ENCODE measurements around the gene GPR152. TPM values are rescaled to one million over a fixed set of nuclear protein-coding genes. Genes with fewer than 3 reads are reported as not detected.
A peak's percentile ranks its signal among the peaks of the same experiment; 100 is the strongest.

The GPR152 gene
- total RNA-seq, 5 donors from 2014 or later (not counting 1 experiment from before 2014, with no cell fraction given) = 0.19 TPM; not detected in 4

- DNase-seq = no peak
- peaks cover 33 to 48% (median 46%) of the 10 kb centered on the region in 3 donors for H3K4me1 Mint-ChIP-seq
- peaks cover 16 to 48% of the 10 kb centered on the region in 2 experiments for H3K4me1 ChIP-seq (ENCODE audit: control insufficient read depth in 1 of 2, extremely low read depth in 1 of 2, insufficient read depth in 2 of 2, low read length in 2 of 2)
- no peaks in the 10 kb centered on the region for H3K36me3 ChIP-seq (ENCODE audit: control insufficient read depth in 2 of 2, extremely low read depth in 1 of 2, insufficient read depth in 1 of 2, low read length in 1 of 2)
- H3K27me3 Mint-ChIP-seq = no peaks in the 10 kb centered on the region
- H3K4me3 Mint-ChIP-seq = no peak overlapping the region
- H3K27ac ChIP-seq (ENCODE audit: low read length) = no peak overlapping the region
- POLR2A ChIA-PET = no interaction called here
- H3K9me3 Mint-ChIP-seq = no peaks in the 10 kb centered on the region
- CTCF ChIA-PET = interaction anchor here (0.7 kb wide), 2 partner anchors 8 to 23 kb away, joined by 3 to 4 read pairs; partner anchors contain the start of genes CARNS1 (in 1 of the 2) and PPP1CA (in 1 of the 2)
- ATAC-seq (replicated peaks in 1 of 4) = no peak
- H3K4me3 ChIP-seq (ENCODE audit: control insufficient read depth in 1 of 2, extremely low read depth in 1 of 2, low read length in 1 of 2) = no peak overlapping the region
- H3K27me3 ChIP-seq (replicated peaks in 1 of 2; ENCODE audit: control insufficient read depth in 2 of 2, extremely low read depth in 1 of 2, insufficient read depth in 2 of 2, low read length in 1 of 2) = no peaks in the 10 kb centered on the region
- H3K36me3 Mint-ChIP-seq = no peaks in the 10 kb centered on the region
- no peak overlapping the region for H3K27ac Mint-ChIP-seq
- WGBS (ENCODE audit: insufficient coverage) = 92% methylated on average over 29 of the region's 34 CpGs
- H3K9me3 ChIP-seq = no peaks in the 10 kb centered on the region
Observed at GRCh38 chr11:67423891-67424613, 28.5 kb downstream of the GPR152 start.

- H3K4me3 Mint-ChIP-seq = no peak overlapping the region
- WGBS (ENCODE audit: insufficient coverage) = 96% methylated on average over 12 of the region's 13 CpGs
- H3K27me3 Mint-ChIP-seq = no peaks in the 10 kb centered on the region
Observed at GRCh38 chr11:67423466-67423865, 29.1 kb downstream of the GPR152 start.

GRCh38 chr11:67422891-67423290, 29.6 kb downstream of the GPR152 start:
- no peak for ATAC-seq (replicated peaks in 1 of 4)
- H3K27me3 ChIP-seq (replicated peaks in 1 of 2; ENCODE audit: control insufficient read depth in 2 of 2, extremely low read depth in 1 of 2, insufficient read depth in 2 of 2, low read length in 1 of 2) = no peaks in the 10 kb centered on the region
- Mint-ChIP-seq H3K9me3 (no peaks in the 10 kb centered on the region), H3K36me3 (no peaks in the 10 kb centered on the region), H3K4me3 (no peak overlapping the region), H3K27ac (peak overlapping the region; percentile 5 to 36), H3K4me1 (peaks cover 36 to 50% (median 48%) of the 10 kb centered on the region in 3 donors), H3K27me3 (no peaks in the 10 kb centered on the region)
- WGBS (ENCODE audit: insufficient coverage) = 90% methylated on average over 6 of the region's 6 CpGs
- H3K9me3 ChIP-seq = no peaks in the 10 kb centered on the region
- POLR2A ChIA-PET = no interaction called here
- no peak for DNase-seq
- CTCF ChIA-PET = no interaction called here
- H3K36me3 ChIP-seq (ENCODE audit: control insufficient read depth in 2 of 2, extremely low read depth in 1 of 2, insufficient read depth in 1 of 2, low read length in 1 of 2) = no peaks in the 10 kb centered on the region
- peaks cover 23 to 52% of the 10 kb centered on the region in 2 experiments for H3K4me1 ChIP-seq (ENCODE audit: control insufficient read depth in 1 of 2, extremely low read depth in 1 of 2, insufficient read depth in 2 of 2, low read length in 2 of 2)
- no peak overlapping the region for H3K27ac ChIP-seq (ENCODE audit: low read length)
- no peak overlapping the region for H3K4me3 ChIP-seq (ENCODE audit: control insufficient read depth in 1 of 2, extremely low read depth in 1 of 2, low read length in 1 of 2)

More at GRCh38 chr11:67423466-67423865, 29.1 kb downstream of the GPR152 start:
- Histone ChIP-seq H3K27me3 (replicated peaks in 1 of 2; ENCODE audit: control insufficient read depth in 2 of 2, extremely low read depth in 1 of 2, insufficient read depth in 2 of 2, low read length in 1 of 2) (no peaks in the 10 kb centered on the region), H3K4me3 (ENCODE audit: control insufficient read depth in 1 of 2, extremely low read depth in 1 of 2, low read length in 1 of 2) (no peak overlapping the region), H3K9me3 (no peaks in the 10 kb centered on the region), H3K4me1 (ENCODE audit: control insufficient read depth in 1 of 2, extremely low read depth in 1 of 2, insufficient read depth in 2 of 2, low read length in 2 of 2) (peaks cover 20 to 48% of the 10 kb centered on the region in 2 experiments), H3K27ac (ENCODE audit: low read length) (no peak overlapping the region), H3K36me3 (ENCODE audit: control insufficient read depth in 2 of 2, extremely low read depth in 1 of 2, insufficient read depth in 1 of 2, low read length in 1 of 2) (no peaks in the 10 kb centered on the region)
- Mint-ChIP-seq H3K27ac (no peak overlapping the region), H3K4me1 (peaks cover 34 to 49% (median 47%) of the 10 kb centered on the region in 3 donors), H3K9me3 (no peaks in the 10 kb centered on the region), H3K36me3 (no peaks in the 10 kb centered on the region)
- CTCF ChIA-PET = no interaction called here
- POLR2A ChIA-PET = no interaction called here
- no peak for DNase-seq
- no peak for ATAC-seq (replicated peaks in 1 of 4)

- Histone ChIP-seq H3K4me1 (ENCODE audit: control insufficient read depth in 1 of 2, extremely low read depth in 1 of 2, insufficient read depth in 2 of 2, low read length in 2 of 2) (peaks cover 29 to 57% of the 10 kb centered on the region in 2 experiments), H3K4me3 (ENCODE audit: control insufficient read depth in 1 of 2, extremely low read depth in 1 of 2, low read length in 1 of 2) (no peak overlapping the region), H3K27me3 (replicated peaks in 1 of 2; ENCODE audit: control insufficient read depth in 2 of 2, extremely low read depth in 1 of 2, insufficient read depth in 2 of 2, low read length in 1 of 2) (no peaks in the 10 kb centered on the region), H3K27ac (ENCODE audit: low read length) (peak overlapping the region; percentile 52), H3K9me3 (no peaks in the 10 kb centered on the region), H3K36me3 (ENCODE audit: control insufficient read depth in 2 of 2, extremely low read depth in 1 of 2, insufficient read depth in 1 of 2, low read length in 1 of 2) (no peaks in the 10 kb centered on the region)
- H3K4me3 Mint-ChIP-seq = peak overlapping the region; percentile 46 to 86 (median 68)
- POLR2A ChIA-PET = interaction anchor here in 1 of 2 donors (0.6 kb wide), 1 partner anchor 28 kb away, joined by 5 read pairs; no protein-coding TSS in a partner anchor
- H3K36me3 Mint-ChIP-seq = no peaks in the 10 kb centered on the region
- DNase-seq (no peak), ATAC-seq (replicated peaks in 1 of 4) (no peak)
- peaks cover 39 to 54% (median 51%) of the 10 kb centered on the region in 3 donors for H3K4me1 Mint-ChIP-seq
- 69% methylated on average over 16 of the region's 22 CpGs for WGBS (ENCODE audit: insufficient coverage)
- CTCF ChIA-PET = interaction anchor here in 1 of 2 donors (0.9 to 1.2 kb wide), 2 partner anchors 16 to 19 kb away, joined by 5 to 9 read pairs; partner anchors contain the start of genes PPP1CA and PTPRCAP
- H3K27ac Mint-ChIP-seq = peak overlapping the region; percentile 91 to 94
- no peaks in the 10 kb centered on the region for H3K27me3 Mint-ChIP-seq
- no peaks in the 10 kb centered on the region for H3K9me3 Mint-ChIP-seq
Observed at GRCh38 chr11:67421430-67422031, 31.0 kb downstream of the GPR152 start.

- H3K27me3 Mint-ChIP-seq = no peaks in the 10 kb centered on the region
- no peaks in the 10 kb centered on the region for H3K9me3 Mint-ChIP-seq
- WGBS (ENCODE audit: insufficient coverage) = under 1% methylated on average over 91 of the region's 97 CpGs
- peak overlapping the region; percentile 75 to 86 (median 83) for H3K4me3 Mint-ChIP-seq
- Histone ChIP-seq H3K27ac (ENCODE audit: low read length) (peak overlapping the region; percentile 72), H3K27me3 (replicated peaks in 1 of 2; ENCODE audit: control insufficient read depth in 2 of 2, extremely low read depth in 1 of 2, insufficient read depth in 2 of 2, low read length in 1 of 2) (no peaks in the 10 kb centered on the region), H3K9me3 (no peaks in the 10 kb centered on the region), H3K36me3 (ENCODE audit: control insufficient read depth in 2 of 2, extremely low read depth in 1 of 2, insufficient read depth in 1 of 2, low read length in 1 of 2) (no peaks in the 10 kb centered on the region), H3K4me3 (ENCODE audit: control insufficient read depth in 1 of 2, extremely low read depth in 1 of 2, low read length in 1 of 2) (peak overlapping the region; percentile 53 to 62), H3K4me1 (ENCODE audit: control insufficient read depth in 1 of 2, extremely low read depth in 1 of 2, insufficient read depth in 2 of 2, low read length in 2 of 2) (peaks cover 36 to 63% of the 10 kb centered on the region in 2 experiments)
- ChIA-PET CTCF (interaction anchor here in 1 of 2 donors (0.7 to 1.2 kb wide), 3 partner anchors 15 to 19 kb away, joined by 5 to 9 read pairs (median 9); partner anchors contain the start of genes PPP1CA and PTPRCAP), POLR2A (interaction anchor here in 1 of 2 donors (0.5 to 0.6 kb wide), 2 partner anchors 42 to 64 kb away, joined by 5 to 6 read pairs; no protein-coding TSS in a partner anchor)
- H3K4me1 Mint-ChIP-seq = peaks cover 46 to 61% (median 58%) of the 10 kb centered on the region in 3 donors
- DNase-seq (peak; percentile 94 to 100 (median 98)), ATAC-seq (replicated peaks in 1 of 4) (peak; percentile 75 to 84 (median 78))
- H3K27ac Mint-ChIP-seq = peak overlapping the region; percentile 91 to 94
- H3K36me3 Mint-ChIP-seq = no peaks in the 10 kb centered on the region
Observed at GRCh38 chr11:67420646-67421429, 31.7 kb downstream of the GPR152 start.

Data from T-cell (primary cell).